Middle frontal gyrus (tissue), 1 donor: ENCODE results near the gene IRF2.

Experiments used
- DNase-seq: peaks from one replicate; pipeline ENCODE4 v3.0.0-alpha.2; 2015; ENCODE audit warnings: low spot score; ENCODE audit errors: extremely low spot score

Gene IRF2

GRCh38 chr4:184475096-184475461, 729 bp upstream of the IRF2 start:
- no peak for DNase-seq

- DNase-seq: no peak
Measured at GRCh38 chr4:184473499-184474262, 669 bp downstream of the IRF2 start.

- DNase-seq: peak; percentile 14
Measured at GRCh38 chr4:184472614-184473498, 1.5 kb downstream of the IRF2 start.

- DNase-seq: no peak
Measured at GRCh38 chr4:184471881-184472613, 2.3 kb downstream of the IRF2 start.

GRCh38 chr4:184470785-184471110, 3.6 kb downstream of the IRF2 start:
- DNase-seq: no peak

- DNase-seq: no peak
Measured at GRCh38 chr4:184466634-184467033, 7.7 kb downstream of the IRF2 start.

- no peak for DNase-seq
Measured at GRCh38 chr4:184464759-184465454, 9.4 kb downstream of the IRF2 start.

GRCh38 chr4:184463856-184464255, 10.5 kb downstream of the IRF2 start:
- no peak for DNase-seq

GRCh38 chr4:184463158-184463557, 11.2 kb downstream of the IRF2 start:
- DNase-seq: no peak

GRCh38 chr4:184462724-184463123, 11.6 kb downstream of the IRF2 start:
- no peak for DNase-seq

GRCh38 chr4:184461711-184462441, 12.5 kb downstream of the IRF2 start:
- DNase-seq: no peak

GRCh38 chr4:184460499-184461285, 13.7 kb downstream of the IRF2 start:
- no peak for DNase-seq

- no peak for DNase-seq
Measured at GRCh38 chr4:184459413-184459812, 14.9 kb downstream of the IRF2 start.

- no peak for DNase-seq
Measured at GRCh38 chr4:184457535-184458249, 16.7 kb downstream of the IRF2 start.

- no peak for DNase-seq
Measured at GRCh38 chr4:184456337-184456736, 18.0 kb downstream of the IRF2 start.

GRCh38 chr4:184455299-184455698, 19.1 kb downstream of the IRF2 start:
- DNase-seq: no peak

GRCh38 chr4:184453365-184454160, 20.8 kb downstream of the IRF2 start:
- no peak for DNase-seq

- no peak for DNase-seq
Measured at GRCh38 chr4:184452740-184453139, 21.6 kb downstream of the IRF2 start.
